HEK293T (cell line): Measurements from ENCODE around the gene SLC41A3.

Experiments used
- BHLHE40 ChIP-seq: fragments of 450-650 bp; IDR thresholded peaks from 2 replicates; pipeline ENCODE4 v1.6.1; 2016; ENCODE audit warnings: mild to moderate bottlenecking, moderate library complexity, borderline replicate concordance
- CTBP1 ChIP-seq: fragments of 450-650 bp; IDR thresholded peaks from 2 replicates; pipeline ENCODE4 v1.6.1; 2016; ENCODE audit warnings: borderline replicate concordance
- FOXA1 ChIP-seq: fragments of 450-650 bp; IDR thresholded peaks from 2 replicates; pipeline ENCODE4 v1.6.1; 2016; ENCODE audit warnings: mild to moderate bottlenecking
- FOXK2 ChIP-seq: fragments of 450-650 bp; IDR thresholded peaks from 2 replicates; pipeline ENCODE4 v1.6.1; 2016; ENCODE audit warnings: mild to moderate bottlenecking
- FOXM1 ChIP-seq: fragments of 450-650 bp; IDR thresholded peaks from 2 replicates; pipeline ENCODE4 v1.6.1; 2017; ENCODE audit warnings: mild to moderate bottlenecking, borderline replicate concordance
- TARDBP ChIP-seq: fragments of 450-650 bp; IDR thresholded peaks from 2 replicates; pipeline ENCODE4 v1.6.1; 2016
- TF ChIP-seq, protein P1 (sequence below): fragments of 450-650 bp; IDR thresholded peaks from 2 replicates; pipeline ENCODE4 v1.6.1; 2016

- no peak for TF ChIP-seq FOXA1
- no peak for TF ChIP-seq FOXM1
- no peak for TF ChIP-seq CTBP1
- TF ChIP-seq FOXK2: no peak
- TF ChIP-seq TARDBP: no peak
- no peak for TF ChIP-seq BHLHE40
- TF ChIP-seq, protein P1, sequence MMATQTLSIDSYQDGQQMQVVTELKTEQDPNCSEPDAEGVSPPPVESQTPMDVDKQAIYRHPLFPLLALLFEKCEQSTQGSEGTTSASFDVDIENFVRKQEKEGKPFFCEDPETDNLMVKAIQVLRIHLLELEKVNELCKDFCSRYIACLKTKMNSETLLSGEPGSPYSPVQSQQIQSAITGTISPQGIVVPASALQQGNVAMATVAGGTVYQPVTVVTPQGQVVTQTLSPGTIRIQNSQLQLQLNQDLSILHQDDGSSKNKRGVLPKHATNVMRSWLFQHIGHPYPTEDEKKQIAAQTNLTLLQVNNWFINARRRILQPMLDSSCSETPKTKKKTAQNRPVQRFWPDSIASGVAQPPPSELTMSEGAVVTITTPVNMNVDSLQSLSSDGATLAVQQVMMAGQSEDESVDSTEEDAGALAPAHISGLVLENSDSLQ: no peak
Measured at GRCh38 chr3:126003447-126004190, 80.3 kb downstream of the SLC41A3 start.
